IPS-18c (cell line): ENCODE data around the gene C5orf34.
"Not testable (repeated sequence)": the region's sequence is repeated elsewhere in the genome, so short reads cannot be mapped to it uniquely, and the experiment has no call there.

Experiments
- H3K4me3 ChIP-seq: 2 replicates; pipeline ENCODE4 v1.7.0; 2013; ENCODE audit warnings: low read depth, mild to moderate bottlenecking, low read length, moderate library complexity; ENCODE audit not compliant: insufficient read depth
- H3K9me3 ChIP-seq: one replicate; pipeline ENCODE4 v1.6.1; 2013; ENCODE audit warnings: mild to moderate bottlenecking, low read length, moderate library complexity; ENCODE audit not compliant: control insufficient read depth, insufficient read depth

Gene C5orf34, protein sequence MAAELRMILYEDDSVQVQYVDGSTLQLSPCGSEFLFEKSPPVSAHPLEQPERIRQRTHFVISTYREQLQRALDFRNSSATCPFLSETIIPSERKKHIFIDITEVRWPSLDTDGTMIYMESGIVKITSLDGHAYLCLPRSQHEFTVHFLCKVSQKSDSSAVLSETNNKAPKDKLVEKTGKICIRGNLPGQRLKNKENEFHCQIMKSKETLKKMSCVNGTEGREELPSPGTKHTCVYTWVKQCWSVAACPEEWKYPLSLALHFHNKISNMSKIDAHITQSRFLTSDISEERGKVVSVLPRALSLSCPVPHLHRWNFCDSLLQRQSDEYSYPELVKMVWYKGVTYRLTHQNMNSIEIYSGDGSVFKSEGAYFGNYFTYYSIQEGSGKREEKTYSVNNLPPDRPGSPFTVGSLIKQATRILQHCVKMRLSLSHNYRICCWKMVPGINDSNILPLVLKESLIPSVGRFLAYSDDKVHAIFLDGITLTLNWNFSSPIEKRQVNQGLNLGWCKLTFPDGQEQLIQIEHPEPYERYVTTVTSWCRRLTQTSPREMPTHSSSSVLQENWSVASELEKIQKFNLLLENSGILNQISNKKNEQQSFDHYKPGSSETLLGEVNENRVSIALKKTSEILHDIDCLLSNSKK

DNA sequence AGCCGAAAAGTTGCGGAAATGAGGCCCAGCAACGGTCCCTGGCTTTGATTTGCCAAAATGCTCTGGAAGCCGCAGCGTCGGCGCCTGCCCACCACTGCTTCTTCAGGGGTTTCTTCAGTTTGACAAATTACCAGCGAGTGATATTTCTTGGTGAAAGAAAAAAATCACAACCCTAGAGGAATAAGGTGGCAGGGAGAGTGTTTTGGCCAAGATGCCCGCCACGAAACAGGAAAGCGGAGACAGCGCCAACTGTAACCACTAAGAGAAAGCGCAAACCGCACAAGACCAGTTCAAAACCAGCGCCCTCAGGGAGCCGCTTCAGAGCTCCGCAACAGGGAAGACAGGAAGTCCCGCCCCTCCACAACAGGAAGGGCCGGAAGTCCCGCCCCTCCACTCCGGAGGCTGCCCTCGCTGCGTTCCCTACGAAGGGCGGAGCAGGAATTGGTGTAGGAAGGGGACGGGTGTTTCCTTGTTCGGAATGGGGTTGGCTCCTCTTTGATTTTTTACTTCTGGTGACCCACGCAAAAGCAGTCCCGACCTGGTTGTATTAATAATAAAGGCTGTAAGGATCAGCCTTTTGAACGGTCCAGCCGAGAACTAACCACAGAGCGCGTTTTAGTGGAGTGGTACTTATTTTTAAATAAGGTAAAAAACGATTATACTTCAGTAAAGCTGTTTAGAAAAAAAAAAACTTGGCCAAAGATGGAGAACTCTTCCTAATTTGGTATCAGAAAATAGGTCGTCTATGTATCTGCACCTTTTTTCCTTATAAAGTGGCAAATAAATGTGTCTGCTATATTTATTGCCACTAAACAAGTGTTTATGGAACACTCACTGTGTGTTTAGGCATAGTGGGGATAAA, at the start of gene C5orf34:
C5orf34 (minus strand) TSS at position 333 of the 862 bp plus-strand sequence. CDS start 5,809 bp downstream, outside the sequence.
- H3K9me3 ChIP-seq: no peaks in the 10 kb centered on the region

DNA sequence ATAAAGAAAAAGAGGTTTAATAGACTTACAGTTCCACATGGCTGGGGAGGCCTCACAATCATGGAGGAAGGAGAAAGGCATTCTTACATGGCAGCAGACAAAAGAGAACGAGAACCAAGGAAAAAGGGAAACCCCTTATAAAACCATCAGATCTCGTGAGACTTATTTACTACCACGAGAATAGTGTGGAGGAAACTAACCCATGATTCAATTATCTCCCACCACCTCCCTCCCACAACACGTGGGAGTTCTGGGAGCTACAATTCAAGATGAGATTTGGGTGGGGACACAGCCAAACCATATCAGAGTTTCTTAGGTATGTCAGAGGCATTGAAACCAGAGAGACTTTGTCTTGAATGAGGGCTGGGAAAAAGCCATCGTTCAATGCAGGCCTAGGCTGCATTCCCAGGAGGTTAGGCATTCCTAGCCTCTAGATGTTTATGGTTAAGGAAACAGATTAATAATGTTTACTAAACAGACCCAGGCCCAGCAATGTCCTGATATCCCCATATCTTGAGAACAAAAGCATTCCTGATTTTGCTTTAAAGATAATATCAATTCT, 49.4 kb upstream of the C5orf34 start:
- Histone ChIP-seq H3K9me3 (no peaks in the 10 kb centered on the region), H3K4me3 (no peak overlapping the region)

More for the DNA sequence above, at the start of gene C5orf34:
- peak within 1 kb of the TSS; percentile 68 for H3K4me3 ChIP-seq

DNA sequence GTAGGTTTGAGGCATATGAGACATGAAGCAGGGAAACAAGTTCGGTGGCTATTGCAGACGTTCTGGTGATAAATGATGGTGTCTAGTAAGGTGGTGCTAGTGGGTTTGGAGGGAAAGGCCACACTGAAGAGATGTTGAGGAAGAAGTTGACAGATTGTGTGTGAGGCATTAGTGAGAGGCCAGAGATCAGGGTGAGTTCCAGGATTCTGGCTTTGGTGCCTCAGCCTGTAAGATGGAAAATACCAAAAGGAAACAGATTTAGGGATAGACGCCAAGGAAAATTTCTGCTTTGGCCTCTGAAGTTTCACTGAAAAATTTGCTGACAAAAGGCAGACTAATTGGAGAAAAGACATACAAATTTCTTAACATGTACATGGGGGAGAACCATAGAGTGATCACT, 48.4 kb upstream of the C5orf34 start:
- H3K9me3 ChIP-seq: no peaks in the 10 kb centered on the region
- no peak overlapping the region for H3K4me3 ChIP-seq

DNA sequence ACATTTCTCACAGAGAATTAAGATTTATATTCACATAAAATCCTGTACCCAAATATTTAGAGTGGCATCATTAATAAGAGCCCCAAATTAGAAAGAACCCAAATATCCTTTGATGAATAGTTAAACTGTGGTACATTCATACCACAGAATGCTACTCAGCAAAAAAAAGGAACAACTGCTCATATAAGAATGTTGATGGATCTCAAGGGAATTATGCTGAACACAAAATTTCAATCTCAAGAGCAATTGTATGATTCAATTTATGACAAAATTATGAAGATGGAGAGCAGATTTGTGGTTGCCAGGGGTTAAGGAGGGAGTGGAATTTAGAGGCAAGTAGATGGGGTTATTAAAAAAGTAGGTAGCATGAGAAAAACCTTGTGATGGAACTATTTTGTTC, 46.4 kb upstream of the C5orf34 start:
- Histone ChIP-seq H3K4me3 (no peak overlapping the region), H3K9me3 (no peaks in the 10 kb centered on the region)

DNA sequence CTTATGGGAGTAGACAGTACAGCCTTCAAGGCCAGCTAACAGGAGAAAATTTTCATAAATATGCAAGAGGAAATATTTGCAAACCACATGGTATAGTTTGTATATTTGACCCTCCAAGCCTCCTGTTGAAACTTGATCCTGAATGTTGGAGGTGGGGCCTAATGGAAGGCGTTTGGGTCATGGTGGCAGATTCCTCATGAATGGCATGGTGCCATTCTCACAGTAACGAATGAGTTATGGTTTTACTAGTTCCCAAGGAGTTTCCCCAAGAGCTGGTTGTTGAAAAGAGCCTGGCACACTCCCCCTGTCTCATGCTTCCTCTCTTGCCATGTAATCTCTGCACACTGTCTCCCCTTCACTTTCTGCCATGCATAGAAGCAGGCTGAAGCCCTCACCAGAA, 45.2 kb upstream of the C5orf34 start:
- H3K9me3 ChIP-seq: no peaks in the 10 kb centered on the region

DNA sequence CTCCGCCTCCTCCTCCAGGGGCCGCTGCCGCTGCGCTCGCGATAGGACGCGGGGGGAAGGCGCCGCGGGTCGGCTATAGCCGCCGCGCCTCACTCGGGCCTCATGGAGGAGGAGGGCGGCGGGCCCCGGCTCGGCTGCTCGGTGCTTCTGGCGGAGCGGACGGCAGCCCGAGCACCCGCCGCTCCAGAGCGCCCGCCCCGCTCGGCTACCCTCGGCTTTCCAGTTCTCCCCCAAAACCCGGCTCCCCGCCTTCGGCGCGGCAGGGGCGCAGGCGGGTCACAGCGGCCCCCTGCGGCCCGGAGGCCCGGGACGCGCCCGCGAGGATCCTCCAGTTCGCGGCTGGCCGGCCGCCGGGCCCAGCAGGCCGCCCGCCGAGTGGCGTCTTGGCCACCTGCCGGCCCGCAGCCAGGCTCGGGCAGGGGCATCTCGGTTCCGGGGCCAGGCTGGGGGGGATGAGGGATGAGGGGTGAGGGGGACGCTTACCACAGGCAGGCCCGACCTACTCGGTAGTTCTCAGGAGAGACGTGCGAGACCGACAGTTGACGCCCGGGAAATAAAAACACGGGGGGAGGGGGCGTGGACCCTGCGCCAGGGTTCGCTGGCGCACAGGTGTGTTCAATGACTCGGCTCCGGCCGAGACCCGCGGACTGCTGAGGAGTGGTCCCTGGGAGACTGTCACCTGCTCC, 42.1 kb upstream of the C5orf34 start, which contains the start of gene PAIP1:
PAIP1 (minus strand) TSS at position 221 of the 686 bp plus-strand sequence. CDS start 231 bp downstream, outside the sequence.
- no peaks in the 10 kb centered on the region for H3K9me3 ChIP-seq

More for the DNA sequence above, 45.2 kb upstream of the C5orf34 start:
- H3K4me3 ChIP-seq: no peak overlapping the region

DNA sequence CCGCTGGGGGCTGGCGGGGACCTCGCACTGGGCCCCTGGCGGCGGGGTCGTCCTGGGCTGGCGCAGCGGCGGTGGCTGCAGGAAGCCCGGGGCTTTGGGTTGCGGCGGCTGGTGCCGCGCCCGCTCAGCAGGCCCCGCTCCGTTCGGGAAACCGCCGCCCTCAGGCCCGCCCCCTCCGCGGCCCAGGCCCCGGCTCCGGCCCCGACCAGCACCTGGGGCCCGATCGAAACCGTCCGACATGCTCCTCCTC, 41.6 kb upstream of the C5orf34 start:
- not testable (repeated sequence) for H3K9me3 ChIP-seq
- peak overlapping the region; percentile 96 for H3K4me3 ChIP-seq

More for the DNA sequence above, 42.1 kb upstream of the C5orf34 start, which contains the start of gene PAIP1:
- H3K4me3 ChIP-seq: peak within 1 kb of the TSS; percentile 96

DNA sequence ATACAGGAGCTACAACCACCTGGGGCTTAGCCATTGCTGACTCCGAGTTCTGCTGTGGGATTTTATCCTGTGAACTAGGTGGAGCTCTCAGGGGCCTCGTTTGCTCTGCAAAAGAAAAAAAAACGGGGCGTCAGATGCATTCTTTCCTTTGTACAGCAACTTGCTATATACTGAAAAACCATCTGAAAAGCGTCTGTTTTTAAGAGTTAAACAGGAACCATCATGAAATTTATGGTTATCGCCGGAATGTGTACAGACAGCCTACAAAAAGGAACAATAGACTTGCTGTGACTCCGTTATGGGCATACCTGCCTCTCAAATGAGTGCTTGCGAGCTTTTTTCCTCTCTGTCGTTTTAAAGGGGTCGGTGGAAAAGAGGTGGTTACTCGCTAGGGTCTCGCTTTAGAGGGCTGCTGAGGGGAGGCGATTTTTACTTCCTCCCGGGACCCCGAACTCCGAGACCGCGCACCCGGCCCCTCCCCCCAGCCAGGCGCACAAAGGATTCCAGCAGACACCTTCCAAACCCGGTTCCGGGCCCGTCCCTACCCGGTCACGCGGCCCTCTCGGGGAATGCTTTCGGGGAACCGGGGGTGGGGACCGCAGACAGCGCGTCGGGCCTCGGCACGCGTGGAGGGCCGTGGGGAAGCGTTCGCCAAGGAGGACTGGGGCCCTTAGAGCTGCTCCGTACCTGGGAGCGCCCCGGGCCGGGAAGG, 41.1 kb upstream of the C5orf34 start:
- Histone ChIP-seq H3K4me3 (peak overlapping the region; percentile 96), H3K9me3 (no peaks in the 10 kb centered on the region)

DNA sequence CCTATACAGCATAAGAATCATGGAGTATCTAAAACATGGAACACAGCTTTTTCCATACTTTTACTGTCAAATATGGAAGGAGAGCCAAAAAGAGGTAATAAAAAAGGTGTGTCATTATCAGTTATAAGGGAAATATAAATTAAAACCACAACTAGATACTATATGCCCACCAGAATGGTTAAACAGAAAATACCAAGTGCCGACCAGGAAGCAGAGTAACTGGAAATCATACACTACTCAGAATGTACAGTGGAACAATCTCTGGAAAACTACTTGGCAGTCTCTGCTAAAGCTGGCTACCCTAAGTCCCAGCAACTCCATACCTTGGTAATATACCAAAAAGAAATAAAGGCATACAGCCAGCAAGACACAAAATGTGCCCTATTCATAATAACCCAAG, 39.5 kb upstream of the C5orf34 start:
- no peak overlapping the region for H3K4me3 ChIP-seq
- H3K9me3 ChIP-seq: no peaks in the 10 kb centered on the region

DNA sequence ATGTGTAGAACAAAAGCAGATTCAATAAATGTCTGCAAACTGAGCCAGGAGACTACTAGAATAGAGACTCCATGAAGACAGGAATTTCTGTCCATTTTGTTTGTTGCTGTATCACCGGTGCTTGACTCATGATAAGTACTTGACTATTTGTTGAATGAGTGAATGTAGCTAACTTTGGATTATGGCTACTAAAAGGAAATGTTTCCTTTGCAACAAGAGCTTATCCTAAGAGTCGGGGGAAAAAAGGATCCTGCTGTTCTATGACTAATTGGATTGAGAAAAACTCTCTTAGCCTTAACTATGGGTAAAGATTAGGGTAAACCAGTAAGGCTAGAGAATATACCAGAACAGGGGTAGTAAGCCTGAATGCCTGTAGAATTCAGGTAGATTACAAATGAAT, 38.4 kb upstream of the C5orf34 start:
- no peaks in the 10 kb centered on the region for H3K9me3 ChIP-seq
- no peak overlapping the region for H3K4me3 ChIP-seq

DNA sequence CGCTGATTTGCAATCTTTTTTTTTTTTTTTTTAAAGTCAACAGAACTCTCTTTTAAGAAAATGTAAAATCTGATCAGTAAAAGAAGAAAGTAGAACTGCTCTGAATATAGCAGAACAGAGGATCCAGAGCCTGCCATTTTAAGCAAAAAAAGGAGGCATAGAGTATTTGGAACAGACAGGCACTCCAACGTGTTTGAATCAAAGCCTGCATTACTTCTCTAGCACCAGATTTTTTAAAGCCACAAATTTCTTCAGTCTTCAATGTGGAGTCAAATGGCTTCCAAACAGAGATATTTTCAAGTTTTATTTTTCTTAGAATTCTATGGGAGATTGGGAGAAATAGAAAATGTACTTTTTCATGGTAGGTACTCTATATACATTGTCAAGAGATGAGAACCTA, 36.8 kb upstream of the C5orf34 start:
- Histone ChIP-seq H3K9me3 (no peaks in the 10 kb centered on the region), H3K4me3 (no peak overlapping the region)

DNA sequence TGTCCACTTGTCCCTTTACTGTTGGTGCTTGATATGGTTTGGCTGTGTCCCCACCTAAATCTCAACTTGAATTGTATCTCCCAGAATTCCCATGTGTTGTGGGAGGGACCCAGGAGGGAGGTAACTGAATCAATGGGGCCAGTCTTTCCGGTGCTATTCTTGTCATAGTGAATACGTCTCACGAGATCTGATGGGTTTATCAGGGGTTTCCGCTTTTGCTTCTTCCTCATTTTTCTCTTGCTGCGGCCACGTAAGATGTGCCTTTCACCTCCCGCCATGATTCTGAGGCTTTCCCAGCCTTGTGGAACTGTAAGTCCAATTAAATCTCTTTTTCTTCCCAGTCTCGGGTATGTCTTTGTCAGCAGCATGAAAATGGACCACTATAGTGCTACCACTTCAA, 34.3 kb upstream of the C5orf34 start:
- not testable (repeated sequence) for H3K9me3 ChIP-seq, H3K4me3 ChIP-seq

DNA sequence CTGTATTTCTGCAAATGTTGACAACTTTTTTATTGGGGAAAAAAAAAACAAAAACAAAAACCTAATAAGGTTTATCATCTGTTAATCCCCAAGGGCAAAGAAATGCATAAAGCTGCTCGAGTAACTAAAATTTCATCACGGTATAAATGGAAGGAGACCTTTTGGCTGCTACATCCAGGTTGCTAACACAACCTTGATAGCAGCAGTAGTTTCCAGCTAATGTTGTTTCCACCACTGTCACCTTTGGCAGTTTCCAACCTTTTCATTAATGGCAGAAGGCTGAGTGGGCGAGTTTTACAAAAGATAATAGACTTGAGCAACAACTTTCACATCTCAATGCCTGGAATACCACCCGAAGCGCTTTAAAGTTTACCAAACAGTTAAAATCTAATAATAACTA, 33.4 kb upstream of the C5orf34 start:
- peaks cover 2% of the 10 kb centered on the region for H3K9me3 ChIP-seq
- no peak overlapping the region for H3K4me3 ChIP-seq

DNA sequence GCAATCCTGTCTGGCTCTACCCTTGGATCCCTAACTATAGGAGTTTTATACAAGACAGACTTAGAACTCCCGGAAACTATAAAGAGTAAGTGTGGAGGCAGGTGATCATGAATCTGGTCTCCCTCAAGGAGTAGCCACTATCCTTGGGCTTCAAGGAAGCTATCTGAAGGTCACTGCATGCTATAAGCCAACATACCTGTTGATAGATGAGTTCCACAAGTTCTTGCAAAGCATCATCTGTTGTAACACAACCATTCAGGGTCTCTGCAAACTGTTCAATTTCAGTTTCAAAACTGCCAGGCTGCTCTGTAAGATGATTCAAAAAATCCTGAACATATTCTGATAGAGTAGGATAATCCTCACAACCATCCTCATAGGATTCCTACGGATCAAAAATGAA, 32.6 kb upstream of the C5orf34 start:
- Histone ChIP-seq H3K9me3 (peaks cover 2% of the 10 kb centered on the region), H3K4me3 (no peak overlapping the region)

DNA sequence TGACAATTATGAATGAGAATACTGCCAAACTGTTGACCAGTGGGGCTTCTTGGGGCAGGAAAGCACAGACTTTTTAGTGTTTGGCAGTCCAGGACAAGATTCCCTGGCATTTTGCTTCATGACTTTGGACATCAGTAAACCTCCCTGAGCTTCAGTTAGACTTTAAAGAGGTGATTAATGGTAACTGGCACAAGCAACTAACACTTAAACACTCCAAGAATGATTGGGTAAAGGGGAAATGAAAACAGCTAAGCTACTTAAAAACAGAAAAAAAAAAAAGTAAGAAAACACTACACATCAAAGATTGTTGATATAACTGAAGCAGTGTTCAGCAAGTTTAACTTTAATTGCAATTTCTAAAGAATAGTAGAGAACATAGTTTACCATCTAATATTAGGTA, 28.5 kb upstream of the C5orf34 start:
- no peak overlapping the region for H3K4me3 ChIP-seq
- peaks cover 2% of the 10 kb centered on the region for H3K9me3 ChIP-seq

DNA sequence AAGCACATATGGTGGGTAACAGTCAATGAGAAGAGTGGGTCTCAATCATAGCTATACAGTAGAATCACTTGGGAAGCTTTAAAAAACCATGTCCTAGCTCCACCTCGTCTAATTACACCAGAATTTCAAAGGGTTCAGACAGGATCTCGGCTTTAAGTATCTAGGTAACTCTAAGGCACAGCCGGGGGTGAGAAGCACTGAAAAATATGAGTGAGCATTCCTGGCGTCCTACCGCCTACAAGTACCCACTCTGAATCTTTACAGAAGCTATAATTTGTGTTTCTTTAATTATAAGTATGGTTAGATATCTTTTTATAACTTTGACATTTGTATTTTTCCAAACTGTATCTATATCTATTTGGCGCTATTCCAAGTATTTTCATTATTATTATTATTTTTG, 25.8 kb upstream of the C5orf34 start:
- Histone ChIP-seq H3K4me3 (no peak overlapping the region), H3K9me3 (peaks cover 2% of the 10 kb centered on the region)
